GM20000 (cell line): Measurements from ENCODE around the gene ADGRL3.
"Not testable (repeated sequence)": the region's sequence is repeated elsewhere in the genome, so short reads cannot be mapped to it uniquely, and the experiment has no call there.

Experiments
- DNase-seq: peaks from one replicate; pipeline ENCODE4 v3.0.0; 2012; ENCODE audit warnings: low spot score
- CTCF ChIP-seq: IDR thresholded peaks from 2 replicates; pipeline ENCODE4 v1.5.1; 2012; ENCODE audit warnings: mild to moderate bottlenecking, control low read depth; ENCODE audit errors: extremely low read depth, missing control alignments

The ADGRL3 gene

DNA sequence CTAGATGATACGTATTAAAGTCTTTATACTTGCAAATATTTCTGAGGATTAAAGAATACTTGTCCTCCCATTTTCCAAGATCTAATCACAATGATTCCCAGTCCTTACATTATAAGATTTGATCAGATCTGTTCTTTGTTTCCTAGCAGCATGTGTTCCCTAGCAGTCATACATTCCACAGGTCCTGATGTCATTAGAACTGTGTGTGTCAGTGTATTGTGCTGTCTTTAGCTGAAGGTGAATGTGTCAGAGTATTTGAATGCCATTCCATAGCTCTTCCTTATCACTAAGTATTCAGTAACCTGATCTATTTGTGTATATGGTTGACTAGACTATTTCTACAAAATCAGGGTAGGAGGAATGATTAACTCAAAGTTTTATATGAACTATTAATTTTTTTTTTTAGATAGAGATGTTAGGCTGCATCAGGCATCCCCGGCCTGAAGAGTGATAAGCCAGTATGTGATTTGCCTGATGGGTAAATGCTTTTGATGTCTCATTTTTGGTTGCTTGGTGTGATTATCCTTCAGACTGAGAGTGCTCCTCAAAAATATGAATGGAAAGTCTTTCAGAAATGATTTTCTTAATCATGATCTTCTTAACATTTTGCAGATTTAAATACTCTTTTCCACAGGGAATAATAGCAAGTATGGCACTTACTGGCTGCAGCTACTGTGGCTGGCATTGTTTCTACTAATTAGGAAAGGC, 4.4 kb downstream of the ADGRL3 start:
- no peak for DNase-seq
- no peak for TF ChIP-seq CTCF

DNA sequence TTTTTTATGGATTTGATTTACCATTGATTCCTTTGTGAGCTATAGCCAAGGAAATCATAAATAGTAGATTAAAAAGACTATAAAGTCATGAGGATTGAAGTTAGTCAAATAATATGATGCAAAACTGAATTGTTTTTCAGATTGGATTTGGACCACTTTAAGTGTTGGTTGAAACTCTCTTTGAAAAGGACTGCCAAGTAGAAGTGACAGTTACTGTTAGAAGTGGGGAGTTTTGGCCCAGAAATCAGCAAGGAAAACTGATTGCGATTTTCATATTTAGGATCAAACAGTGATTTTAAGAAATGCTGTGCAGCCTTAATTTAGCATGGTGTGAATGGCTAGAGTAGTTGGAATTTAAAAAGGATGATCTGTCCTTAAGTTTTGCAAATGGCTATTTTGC, 4.9 kb downstream of the ADGRL3 start:
- DNase-seq: no peak

DNA sequence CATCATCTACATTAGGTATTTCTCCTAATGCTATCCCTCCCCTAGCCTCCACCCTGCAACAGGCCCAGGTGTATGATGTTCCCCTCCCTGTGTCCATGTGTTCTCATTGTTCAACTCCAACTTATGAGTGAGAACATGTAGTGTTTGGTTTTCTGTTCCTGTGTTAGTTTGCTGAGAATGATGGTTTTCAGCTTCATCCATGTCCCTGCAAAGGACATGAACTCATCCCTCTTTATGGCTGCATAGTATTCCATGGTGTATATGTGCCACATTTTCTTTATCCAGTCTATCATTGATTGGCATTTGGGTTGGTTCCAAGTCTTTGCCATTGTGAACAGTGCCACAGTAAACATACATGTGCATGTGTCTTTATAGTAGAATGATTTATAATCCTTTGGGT, 7.0 kb downstream of the ADGRL3 start:
- not testable (repeated sequence) for DNase-seq

More for the DNA sequence above, 4.9 kb downstream of the ADGRL3 start:
- TF ChIP-seq CTCF: no peak

DNA sequence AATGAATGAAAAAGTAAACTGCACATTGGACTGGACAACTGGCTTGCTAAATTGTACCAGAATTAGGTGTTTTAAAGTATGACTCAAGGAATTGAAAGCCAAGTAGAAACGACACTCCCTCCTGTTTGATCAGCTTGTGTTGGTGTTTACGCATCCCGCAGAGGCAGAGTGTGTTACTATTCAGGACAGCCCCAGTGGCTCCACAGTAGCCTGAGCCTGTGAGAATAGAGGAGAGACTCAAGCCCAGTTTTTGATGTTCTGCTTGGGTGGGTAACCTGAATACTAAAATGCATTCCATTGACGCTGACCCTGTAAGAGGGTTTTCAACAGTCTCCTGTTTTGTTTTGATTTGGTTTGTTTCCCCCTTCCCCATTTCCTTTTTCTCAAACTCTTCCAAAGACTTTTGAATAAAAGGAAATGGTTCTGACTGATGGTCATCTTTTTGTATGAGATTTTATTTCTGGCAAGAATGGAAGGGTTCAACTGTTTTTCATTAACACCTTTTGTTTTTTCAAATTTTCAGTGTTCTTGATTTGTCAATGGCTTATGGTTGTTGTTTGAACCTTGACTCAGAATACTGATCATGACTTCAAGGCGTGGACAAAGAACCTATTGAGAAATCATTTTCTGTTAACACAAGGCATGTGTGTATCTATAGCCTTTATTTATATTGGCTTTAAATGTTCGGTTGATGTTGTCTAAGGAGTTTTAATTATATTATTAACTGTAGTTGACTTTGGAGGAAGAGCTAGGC, 10.2 kb downstream of the ADGRL3 start:
- no peak for TF ChIP-seq CTCF
- no peak for DNase-seq

- no peak for TF ChIP-seq CTCF
- DNase-seq: no peak
These were observed 11.7 kb downstream of the ADGRL3 start for GRCh38 chr4:61211781-61212180.

DNA sequence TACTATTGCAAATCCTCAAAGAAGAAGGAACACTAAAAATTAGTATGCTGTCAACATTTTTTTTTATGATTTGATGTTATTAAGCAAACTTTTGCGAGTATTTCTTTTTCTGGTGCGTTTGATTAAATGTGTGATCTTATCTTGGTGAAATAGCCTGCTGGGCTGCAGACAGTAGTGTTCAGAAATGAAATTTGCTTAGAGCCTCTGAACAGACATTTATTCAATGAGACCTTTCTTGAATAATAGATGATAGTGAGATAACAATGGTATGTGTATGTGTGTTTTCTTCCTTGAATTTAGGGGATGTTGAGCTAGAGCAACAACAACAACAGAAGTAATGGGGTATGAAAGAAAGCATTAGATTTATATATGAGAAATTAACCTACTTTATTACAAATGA, 12.7 kb downstream of the ADGRL3 start:
- no peak for TF ChIP-seq CTCF
- DNase-seq: no peak

GRCh38 chr4:61214680-61215079, 14.6 kb downstream of the ADGRL3 start:
- TF ChIP-seq CTCF: no peak
- DNase-seq: no peak
